ENCODE results near the gene THAP4.

The THAP4 gene

DNA sequence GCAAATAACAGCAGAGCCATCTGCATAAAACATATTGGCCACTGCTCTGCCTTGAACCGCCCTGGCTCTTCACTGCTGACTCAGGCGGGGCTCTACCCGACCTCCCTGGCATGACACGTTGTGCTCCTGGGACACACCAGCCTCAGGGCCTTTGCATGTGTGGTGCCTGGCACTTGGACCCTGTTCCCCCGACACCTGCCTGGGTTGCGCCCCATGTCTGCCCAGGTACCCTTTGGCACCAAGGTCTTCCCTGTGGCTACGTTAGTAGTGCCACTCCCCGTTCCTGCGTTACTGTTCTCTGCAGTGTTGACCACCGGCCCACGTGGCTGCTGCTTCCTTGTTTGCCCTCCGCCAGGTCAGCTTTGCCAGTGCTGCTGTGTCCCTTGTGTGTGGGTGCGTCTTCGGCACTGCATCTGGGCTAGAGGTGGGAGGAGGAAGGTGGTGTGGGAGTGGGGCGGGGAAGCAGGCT, 20.9 kb upstream of the THAP4 start:
- Histone ChIP-seq H3K4me3 (ENCODE audit: low read length) (no peak overlapping the region), H3K9me2 (replicated peaks; ENCODE audit: insufficient read depth, low read length) (no peaks in the 10 kb centered on the region), H3K9me3 (replicated peaks; ENCODE audit: insufficient read depth, low read length) (no peaks in the 10 kb centered on the region), H3K4me2 (ENCODE audit: low read depth, low read length) (no peak overlapping the region), H3K79me2 (ENCODE audit: low read length) (no peaks in the 10 kb centered on the region; the same call in 1 of the 2 replicates), H3K4me1 (ENCODE audit: low read length) (no peaks in the 10 kb centered on the region), H3K36me3 (replicated peaks; ENCODE audit: insufficient read depth, low read length) (no peaks in the 10 kb centered on the region; the same call in 1 of the 2 replicates), H3K27ac (ENCODE audit: low read length) (no peak overlapping the region), H3F3A (ENCODE audit: insufficient read depth, low read length) (no peaks in the 10 kb centered on the region), H4K20me1 (ENCODE audit: insufficient read depth, low read length) (no peaks in the 10 kb centered on the region), H3K9ac (ENCODE audit: low read length) (no peak overlapping the region), H3K27me3 (replicated peaks; ENCODE audit: insufficient read depth, low read length) (no peaks in the 10 kb centered on the region), H2AFZ (ENCODE audit: low read length) (no peak overlapping the region)
- TF ChIP-seq EZH2phosphoT487 (IDR thresholded peaks at IDR 0.05; ENCODE audit: low read length) (no peak), EZH2 (optimal IDR thresholded peaks at IDR 0.05; ENCODE audit: low read depth, low read length) (no peak)
- TF ChIP-seq, protein P1, sequence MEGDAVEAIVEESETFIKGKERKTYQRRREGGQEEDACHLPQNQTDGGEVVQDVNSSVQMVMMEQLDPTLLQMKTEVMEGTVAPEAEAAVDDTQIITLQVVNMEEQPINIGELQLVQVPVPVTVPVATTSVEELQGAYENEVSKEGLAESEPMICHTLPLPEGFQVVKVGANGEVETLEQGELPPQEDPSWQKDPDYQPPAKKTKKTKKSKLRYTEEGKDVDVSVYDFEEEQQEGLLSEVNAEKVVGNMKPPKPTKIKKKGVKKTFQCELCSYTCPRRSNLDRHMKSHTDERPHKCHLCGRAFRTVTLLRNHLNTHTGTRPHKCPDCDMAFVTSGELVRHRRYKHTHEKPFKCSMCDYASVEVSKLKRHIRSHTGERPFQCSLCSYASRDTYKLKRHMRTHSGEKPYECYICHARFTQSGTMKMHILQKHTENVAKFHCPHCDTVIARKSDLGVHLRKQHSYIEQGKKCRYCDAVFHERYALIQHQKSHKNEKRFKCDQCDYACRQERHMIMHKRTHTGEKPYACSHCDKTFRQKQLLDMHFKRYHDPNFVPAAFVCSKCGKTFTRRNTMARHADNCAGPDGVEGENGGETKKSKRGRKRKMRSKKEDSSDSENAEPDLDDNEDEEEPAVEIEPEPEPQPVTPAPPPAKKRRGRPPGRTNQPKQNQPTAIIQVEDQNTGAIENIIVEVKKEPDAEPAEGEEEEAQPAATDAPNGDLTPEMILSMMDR (IDR thresholded peaks at IDR 0.05; ENCODE audit: low read length): no peak
- no peak for DNase-seq

DNA sequence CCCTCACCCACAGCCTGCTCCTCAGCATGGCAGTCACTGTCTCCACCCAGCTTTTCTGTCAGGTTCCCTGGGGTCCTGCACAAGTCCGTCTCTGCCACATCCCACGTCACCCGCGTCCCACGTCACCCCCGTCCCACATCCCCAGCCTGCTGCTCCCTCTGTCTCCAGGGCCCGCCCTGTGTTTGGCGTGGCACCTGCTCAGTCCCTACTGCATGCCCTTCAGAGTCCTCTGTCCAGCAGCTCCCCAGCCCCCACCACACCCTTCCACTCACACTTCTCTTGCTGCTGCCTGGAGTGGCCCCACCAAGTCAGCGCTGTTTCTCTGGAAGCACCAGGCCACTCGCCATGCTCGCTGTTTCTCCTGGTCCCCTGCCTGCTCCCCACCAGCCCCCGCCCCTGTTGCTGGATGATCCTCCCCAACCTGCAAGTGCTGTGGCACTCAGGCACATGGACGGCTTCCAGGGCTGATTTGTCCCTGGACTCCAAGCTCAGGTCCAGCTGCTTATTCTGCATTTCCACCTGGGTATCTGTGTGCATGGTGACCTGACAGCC, 19.3 kb upstream of the THAP4 start:
- Histone ChIP-seq H3K4me3 (ENCODE audit: low read length) (no peak overlapping the region), H3K9ac (ENCODE audit: low read length) (no peak overlapping the region), H2AFZ (ENCODE audit: low read length) (no peak overlapping the region), H3F3A (ENCODE audit: insufficient read depth, low read length) (no peaks in the 10 kb centered on the region), H3K9me3 (replicated peaks; ENCODE audit: insufficient read depth, low read length) (no peaks in the 10 kb centered on the region), H4K20me1 (ENCODE audit: insufficient read depth, low read length) (no peaks in the 10 kb centered on the region), H3K4me2 (ENCODE audit: low read depth, low read length) (no peak overlapping the region), H3K36me3 (replicated peaks; ENCODE audit: insufficient read depth, low read length) (no peaks in the 10 kb centered on the region; the same call in 1 of the 2 replicates), H3K4me1 (ENCODE audit: low read length) (no peaks in the 10 kb centered on the region), H3K27ac (ENCODE audit: low read length) (no peak overlapping the region), H3K27me3 (replicated peaks; ENCODE audit: insufficient read depth, low read length) (no peaks in the 10 kb centered on the region), H3K79me2 (ENCODE audit: low read length) (no peaks in the 10 kb centered on the region; the same call in 1 of the 2 replicates), H3K9me2 (replicated peaks; ENCODE audit: insufficient read depth, low read length) (no peaks in the 10 kb centered on the region)
- TF ChIP-seq EZH2 (optimal IDR thresholded peaks at IDR 0.05; ENCODE audit: low read depth, low read length) (no peak), EZH2phosphoT487 (IDR thresholded peaks at IDR 0.05; ENCODE audit: low read length) (no peak)
- TF ChIP-seq, protein P1 (IDR thresholded peaks at IDR 0.05; ENCODE audit: low read length): no peak
- no peak for DNase-seq

DNA sequence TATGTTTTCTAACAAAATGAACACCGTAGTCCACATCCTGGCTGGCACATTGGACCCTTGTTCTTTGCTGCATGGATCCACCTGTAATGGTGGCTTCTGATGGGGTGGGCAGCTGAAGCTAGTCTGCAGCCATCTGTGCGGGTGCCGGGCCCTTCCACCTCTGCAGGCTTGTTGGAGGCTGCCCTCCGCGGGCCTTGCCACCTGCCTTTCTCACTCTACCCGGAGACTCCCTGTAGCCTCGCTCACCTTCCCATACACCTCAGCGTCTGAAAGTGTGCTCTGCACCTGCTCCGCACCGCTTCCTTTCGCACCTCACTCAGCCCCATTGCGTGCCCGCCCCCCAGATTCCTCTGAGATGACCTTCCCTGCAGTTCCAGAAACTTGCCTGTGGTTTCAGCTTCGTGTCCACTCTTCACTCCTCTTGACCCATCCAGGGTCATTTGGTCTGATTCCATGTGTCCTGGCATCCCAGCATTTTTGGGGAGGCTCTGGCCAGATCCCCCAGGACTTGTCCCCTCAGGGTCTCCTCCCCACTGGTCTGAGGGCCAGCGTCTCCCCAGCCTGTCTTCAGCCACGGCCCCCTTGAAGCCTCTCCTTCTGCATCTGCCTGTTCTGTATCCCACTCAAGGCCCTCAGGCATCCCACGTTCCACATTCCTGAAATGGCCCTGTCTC, 18.7 kb upstream of the THAP4 start:
- H3K27me3 ChIP-seq (replicated peaks; ENCODE audit: insufficient read depth, low read length): no peaks in the 10 kb centered on the region
- no peaks in the 10 kb centered on the region for H3F3A ChIP-seq (ENCODE audit: insufficient read depth, low read length)
- DNase-seq: no peak
- H3K9me2 ChIP-seq (replicated peaks; ENCODE audit: insufficient read depth, low read length): no peaks in the 10 kb centered on the region
- H4K20me1 ChIP-seq (ENCODE audit: insufficient read depth, low read length): no peaks in the 10 kb centered on the region
- no peaks in the 10 kb centered on the region; the same call in 1 of the 2 replicates for H3K36me3 ChIP-seq (replicated peaks; ENCODE audit: insufficient read depth, low read length)
- no peak overlapping the region for H3K4me2 ChIP-seq (ENCODE audit: low read depth, low read length)
- H3K27ac ChIP-seq (ENCODE audit: low read length): no peak overlapping the region
- peaks cover 1% of the 10 kb centered on the region for H3K79me2 ChIP-seq (ENCODE audit: low read length)
- no peak overlapping the region for H2AFZ ChIP-seq (ENCODE audit: low read length)
- no peak overlapping the region for H3K9ac ChIP-seq (ENCODE audit: low read length)
- TF ChIP-seq EZH2 (optimal IDR thresholded peaks at IDR 0.05; ENCODE audit: low read depth, low read length) (no peak), EZH2phosphoT487 (IDR thresholded peaks at IDR 0.05; ENCODE audit: low read length) (no peak)
- TF ChIP-seq, protein P1 (IDR thresholded peaks at IDR 0.05; ENCODE audit: low read length): no peak
- no peaks in the 10 kb centered on the region for H3K4me1 ChIP-seq (ENCODE audit: low read length)
- H3K9me3 ChIP-seq (replicated peaks; ENCODE audit: insufficient read depth, low read length): no peaks in the 10 kb centered on the region
- H3K4me3 ChIP-seq (ENCODE audit: low read length): no peak overlapping the region

Measured in MM.1S (cell line).